GM21786 (cell line): ENCODE measurements around the gene VWA1.
"Not testable (repeated sequence)": the region's sequence is repeated elsewhere in the genome, so short reads cannot be mapped to it uniquely, and the experiment has no call there.

Experiments
- ATAC-seq: cut with Tn5 transposase; IDR thresholded peaks from one replicate; pipeline ENCODE4 v1.9.1; 2021; ENCODE audit not compliant: unreplicated experiment

Gene VWA1

GRCh38 chr1:1455366-1455884, 19.9 kb downstream of the VWA1 start:
- ATAC-seq, result no peak

GRCh38 chr1:1455934-1456333, 20.4 kb downstream of the VWA1 start:
- not testable (repeated sequence) for ATAC-seq

GRCh38 chr1:1456683-1457255, 21.3 kb downstream of the VWA1 start:
- not testable (repeated sequence) for ATAC-seq

- not testable (repeated sequence) for ATAC-seq
Observed at GRCh38 chr1:1459156-1459555, 23.7 kb downstream of the VWA1 start.

- not testable (repeated sequence) for ATAC-seq
Observed at GRCh38 chr1:1459711-1460110, 24.2 kb downstream of the VWA1 start.

GRCh38 chr1:1460540-1461130, 25.1 kb downstream of the VWA1 start:
- no peak for ATAC-seq

- ATAC-seq, result no peak
Observed at GRCh38 chr1:1461721-1462317, 26.3 kb downstream of the VWA1 start.

GRCh38 chr1:1462318-1462966, 27.0 kb downstream of the VWA1 start:
- ATAC-seq, result no peak

- ATAC-seq, result no peak
Observed at GRCh38 chr1:1463312-1463711, 27.8 kb downstream of the VWA1 start.

GRCh38 chr1:1468196-1468985, 32.9 kb downstream of the VWA1 start:
- ATAC-seq, result not testable (repeated sequence)

- ATAC-seq, result no peak
Observed at GRCh38 chr1:1470626-1471388, 35.3 kb downstream of the VWA1 start.

- peak; percentile 94 for ATAC-seq
Observed at GRCh38 chr1:1471389-1472052, 36.0 kb downstream of the VWA1 start, which contains the start of gene ATAD3B. TSS of gene ATAD3B (plus strand) at chr1:1471765. CDS start at chr1:1471885, 120 bp downstream.

- ATAC-seq, result not testable (repeated sequence)
Observed at GRCh38 chr1:1472053-1472876, 36.8 kb downstream of the VWA1 start.

GRCh38 chr1:1476011-1476410, 40.5 kb downstream of the VWA1 start:
- ATAC-seq, result not testable (repeated sequence)

- ATAC-seq, result no peak
Observed at GRCh38 chr1:1477206-1477605, 41.7 kb downstream of the VWA1 start.

- no peak for ATAC-seq
Observed at GRCh38 chr1:1479547-1480487, 44.3 kb downstream of the VWA1 start.

GRCh38 chr1:1480488-1480867, 45.0 kb downstream of the VWA1 start:
- ATAC-seq, result not testable (repeated sequence)

- not testable (repeated sequence) for ATAC-seq
Observed at GRCh38 chr1:1481811-1482210, 46.3 kb downstream of the VWA1 start.
